Measurements from ENCODE around the gene ACER3.
A peak's percentile ranks its signal among the peaks of the same experiment; 100 is the strongest.

The ACER3 gene

GRCh38 chr11:77074626-77075221 is 214.0 kb downstream of the ACER3 start:
- Histone ChIP-seq H3K4me3 (ENCODE audit: low read depth in 1 of 2, low read length in 2 of 2) (peak overlapping the region; percentile 9 to 37), H3K4me1 (ENCODE audit: control insufficient read depth in 1 of 2, insufficient read depth in 2 of 2, low read length in 2 of 2) (peaks cover 53 to 62% of the 10 kb centered on the region in 2 donors), H3K9ac (ENCODE audit: low read depth in 1 of 2, low read length in 2 of 2) (peak overlapping the region; percentile 59 to 75), H3K9me3 (ENCODE audit: control insufficient read depth in 1 of 2, low read length in 2 of 2) (no peaks in the 10 kb centered on the region), H3K27ac (ENCODE audit: low read depth, low read length) (peak overlapping the region; percentile 89), H3K36me3 (ENCODE audit: control insufficient read depth in 1 of 2, insufficient read depth in 2 of 2, low read length in 2 of 2) (peaks cover 0 to 3% of the 10 kb centered on the region in 2 donors), H3K27me3 (ENCODE audit: control insufficient read depth in 1 of 2, insufficient read depth in 2 of 2, low read length in 2 of 2) (no peaks in the 10 kb centered on the region)

DNA sequence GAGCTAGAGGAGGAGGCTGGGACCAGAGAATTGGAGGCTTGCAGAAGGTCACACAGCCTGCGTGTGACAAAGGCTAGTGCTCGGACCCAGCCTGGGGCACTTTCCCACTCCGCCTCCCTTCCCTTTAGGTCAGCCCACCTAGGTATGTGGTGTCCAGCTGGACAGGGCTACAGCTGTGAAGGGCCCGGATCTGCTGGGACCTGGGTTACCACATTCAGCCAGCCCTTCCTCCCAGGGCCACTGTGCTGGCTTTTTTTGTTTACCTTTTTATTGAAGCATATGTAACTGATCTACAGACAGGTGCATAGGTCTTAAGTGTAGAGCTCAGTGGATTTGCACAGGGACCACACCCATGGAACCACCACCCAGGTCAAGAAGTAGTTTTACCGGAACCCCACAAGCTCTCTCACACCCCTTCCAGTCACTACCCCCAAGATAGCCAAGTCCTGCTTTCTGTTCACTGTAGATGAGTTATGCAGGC is 214.7 kb downstream of the ACER3 start:
- Histone ChIP-seq H3K27ac (ENCODE audit: low read depth, low read length) (peak overlapping the region; percentile 89), H3K4me1 (ENCODE audit: control insufficient read depth in 1 of 2, insufficient read depth in 2 of 2, low read length in 2 of 2) (peaks cover 47 to 60% of the 10 kb centered on the region in 2 donors), H3K9ac (ENCODE audit: low read depth in 1 of 2, low read length in 2 of 2) (peak overlapping the region; percentile 59 to 75), H3K4me3 (ENCODE audit: low read depth in 1 of 2, low read length in 2 of 2) (peak overlapping the region in 1 of 2 donors; percentile 37), H3K9me3 (ENCODE audit: control insufficient read depth in 1 of 2, low read length in 2 of 2) (no peaks in the 10 kb centered on the region), H3K36me3 (ENCODE audit: control insufficient read depth in 1 of 2, insufficient read depth in 2 of 2, low read length in 2 of 2) (peaks cover 2 to 4% of the 10 kb centered on the region in 2 donors), H3K27me3 (ENCODE audit: control insufficient read depth in 1 of 2, insufficient read depth in 2 of 2, low read length in 2 of 2) (no peaks in the 10 kb centered on the region)

All from duodenal mucosa (tissue), 2 donors.